ENCODE results near the gene EVC2. TPM values are rescaled to one million over a fixed set of nuclear protein-coding genes. Genes with fewer than 3 reads are reported as not detected.

The EVC2 gene
- total and polyA plus RNA-seq, 10 of the 15 experiments (the other 5 are each of a cell fraction or from before 2014, with no cell fraction given): 0.34 to 10.4 (median 5.6) TPM

GRCh38 chr4:5545271-5545670 is 163.1 kb downstream of the EVC2 start (continued):
- TF ChIP-seq FOS (IDR thresholded peaks at IDR 0.05; ENCODE audit: borderline replicate concordance, extremely low read depth, insufficient read length) (no peak), BRCA1 (IDR thresholded peaks at IDR 0.05; ENCODE audit: low read depth, low read length) (no peak)
- TF ChIP-seq, protein P1, sequence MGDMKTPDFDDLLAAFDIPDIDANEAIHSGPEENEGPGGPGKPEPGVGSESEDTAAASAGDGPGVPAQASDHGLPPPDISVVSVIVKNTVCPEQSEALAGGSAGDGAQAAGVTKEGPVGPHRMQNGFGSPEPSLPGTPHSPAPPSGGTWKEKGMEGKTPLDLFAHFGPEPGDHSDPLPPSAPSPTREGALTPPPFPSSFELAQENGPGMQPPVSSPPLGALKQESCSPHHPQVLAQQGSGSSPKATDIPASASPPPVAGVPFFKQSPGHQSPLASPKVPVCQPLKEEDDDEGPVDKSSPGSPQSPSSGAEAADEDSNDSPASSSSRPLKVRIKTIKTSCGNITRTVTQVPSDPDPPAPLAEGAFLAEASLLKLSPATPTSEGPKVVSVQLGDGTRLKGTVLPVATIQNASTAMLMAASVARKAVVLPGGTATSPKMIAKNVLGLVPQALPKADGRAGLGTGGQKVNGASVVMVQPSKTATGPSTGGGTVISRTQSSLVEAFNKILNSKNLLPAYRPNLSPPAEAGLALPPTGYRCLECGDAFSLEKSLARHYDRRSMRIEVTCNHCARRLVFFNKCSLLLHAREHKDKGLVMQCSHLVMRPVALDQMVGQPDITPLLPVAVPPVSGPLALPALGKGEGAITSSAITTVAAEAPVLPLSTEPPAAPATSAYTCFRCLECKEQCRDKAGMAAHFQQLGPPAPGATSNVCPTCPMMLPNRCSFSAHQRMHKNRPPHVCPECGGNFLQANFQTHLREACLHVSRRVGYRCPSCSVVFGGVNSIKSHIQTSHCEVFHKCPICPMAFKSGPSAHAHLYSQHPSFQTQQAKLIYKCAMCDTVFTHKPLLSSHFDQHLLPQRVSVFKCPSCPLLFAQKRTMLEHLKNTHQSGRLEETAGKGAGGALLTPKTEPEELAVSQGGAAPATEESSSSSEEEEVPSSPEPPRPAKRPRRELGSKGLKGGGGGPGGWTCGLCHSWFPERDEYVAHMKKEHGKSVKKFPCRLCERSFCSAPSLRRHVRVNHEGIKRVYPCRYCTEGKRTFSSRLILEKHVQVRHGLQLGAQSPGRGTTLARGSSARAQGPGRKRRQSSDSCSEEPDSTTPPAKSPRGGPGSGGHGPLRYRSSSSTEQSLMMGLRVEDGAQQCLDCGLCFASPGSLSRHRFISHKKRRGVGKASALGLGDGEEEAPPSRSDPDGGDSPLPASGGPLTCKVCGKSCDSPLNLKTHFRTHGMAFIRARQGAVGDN (IDR thresholded peaks at IDR 0.05): no peak

GRCh38 chr4:5544762-5545161 is 163.6 kb downstream of the EVC2 start:
- CTCF ChIA-PET: no interaction called here
- H3K9ac ChIP-seq (ENCODE audit: control insufficient read depth, insufficient read depth, low read length): no peak overlapping the region
- no peaks in the 10 kb centered on the region for H3K27me3 ChIP-seq (replicated peaks in 1 of 2; ENCODE audit: control insufficient read depth in 2 of 2, insufficient read depth in 2 of 2, low read length in 1 of 2)
- no peak overlapping the region for H2AFZ ChIP-seq (ENCODE audit: control insufficient read depth, low read depth, low read length)
- RAD21 ChIA-PET (ENCODE audit: unreplicated experiment): no interaction called here
- H4K20me1 ChIP-seq (ENCODE audit: control insufficient read depth, insufficient read depth): no peaks in the 10 kb centered on the region
- no TSS peak for BruUV-seq (replicated peaks)
- no peak for ATAC-seq
- no peak overlapping the region for H3K4me3 ChIP-seq
- SMC1A ChIA-PET (ENCODE audit: uncharacterized antibody, unreplicated experiment): no interaction called here
- no peaks in the 10 kb centered on the region for H3K4me1 ChIP-seq (ENCODE audit: control insufficient read depth, insufficient read depth, low read length)
- no peaks in the 10 kb centered on the region for H3K36me3 ChIP-seq (ENCODE audit: control insufficient read depth in 2 of 2, insufficient read depth in 2 of 2, low read length in 1 of 2)
- H3K4me2 ChIP-seq (ENCODE audit: control insufficient read depth, insufficient read depth): no peak overlapping the region
- intact Hi-C loops (cut with micrococcal nuclease; ENCODE audit: unreplicated experiment) (no loop called here), in situ Hi-C loops (cut with MboI) (no loop called here)
- H3K27ac ChIP-seq (ENCODE audit: control insufficient read depth, insufficient read depth): no peak overlapping the region
- 0% methylated on average over 5 of the region's 5 CpGs for WGBS (ENCODE audit: insufficient coverage, insufficient replicate concordance, low lambda C conversion rate, missing lambda C conversion rate)
- FAIRE-seq: no peak
- DNase-seq (ENCODE audit: low read depth, low spot score): no peak
- POLR2A ChIA-PET: no interaction called here
- no peaks in the 10 kb centered on the region; the same call in 2 of the 3 replicates for H3K9me3 ChIP-seq (replicated peaks; ENCODE audit: control insufficient read depth, insufficient read depth, low read length)
- H3K79me2 ChIP-seq (ENCODE audit: control insufficient read depth, insufficient read depth, low read length): no peaks in the 10 kb centered on the region
- TF ChIP-seq, protein P2, sequence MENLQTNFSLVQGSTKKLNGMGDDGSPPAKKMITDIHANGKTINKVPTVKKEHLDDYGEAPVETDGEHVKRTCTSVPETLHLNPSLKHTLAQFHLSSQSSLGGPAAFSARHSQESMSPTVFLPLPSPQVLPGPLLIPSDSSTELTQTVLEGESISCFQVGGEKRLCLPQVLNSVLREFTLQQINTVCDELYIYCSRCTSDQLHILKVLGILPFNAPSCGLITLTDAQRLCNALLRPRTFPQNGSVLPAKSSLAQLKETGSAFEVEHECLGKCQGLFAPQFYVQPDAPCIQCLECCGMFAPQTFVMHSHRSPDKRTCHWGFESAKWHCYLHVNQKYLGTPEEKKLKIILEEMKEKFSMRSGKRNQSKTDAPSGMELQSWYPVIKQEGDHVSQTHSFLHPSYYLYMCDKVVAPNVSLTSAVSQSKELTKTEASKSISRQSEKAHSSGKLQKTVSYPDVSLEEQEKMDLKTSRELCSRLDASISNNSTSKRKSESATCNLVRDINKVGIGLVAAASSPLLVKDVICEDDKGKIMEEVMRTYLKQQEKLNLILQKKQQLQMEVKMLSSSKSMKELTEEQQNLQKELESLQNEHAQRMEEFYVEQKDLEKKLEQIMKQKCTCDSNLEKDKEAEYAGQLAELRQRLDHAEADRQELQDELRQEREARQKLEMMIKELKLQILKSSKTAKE (IDR thresholded peaks at IDR 0.05; ENCODE audit: low read depth, poor library complexity, severe bottlenecking): no peak
- TF ChIP-seq HCFC1 (IDR thresholded peaks at IDR 0.05; ENCODE audit: low read length) (no peak), TAF1 (IDR thresholded peaks at IDR 0.05; ENCODE audit: borderline replicate concordance, low read depth, low read length) (no peak), RB1 (IDR thresholded peaks at IDR 0.05; ENCODE audit: borderline replicate concordance) (no peak), ZNF207 (IDR thresholded peaks at IDR 0.05; ENCODE audit: borderline replicate concordance) (no peak), ATF3 (IDR thresholded peaks at IDR 0.05; ENCODE audit: borderline replicate concordance, extremely low read depth, low read depth, low read length) (no peak), RCOR1 (conservative IDR thresholded peaks at IDR 0.05; ENCODE audit: low read depth, low read length) (no peak), SMC3 (IDR thresholded peaks at IDR 0.05; ENCODE audit: borderline replicate concordance, low read length) (no peak), SPI1 (IDR thresholded peaks at IDR 0.05; ENCODE audit: borderline replicate concordance, insufficient read depth, low read depth, low read length) (no peak), DPF2 (IDR thresholded peaks at IDR 0.05) (no peak), EED (IDR thresholded peaks at IDR 0.05; ENCODE audit: low read depth) (no peak), ZNF24 (IDR thresholded peaks at IDR 0.05) (no peak)
- TF ChIP-seq, protein P3, sequence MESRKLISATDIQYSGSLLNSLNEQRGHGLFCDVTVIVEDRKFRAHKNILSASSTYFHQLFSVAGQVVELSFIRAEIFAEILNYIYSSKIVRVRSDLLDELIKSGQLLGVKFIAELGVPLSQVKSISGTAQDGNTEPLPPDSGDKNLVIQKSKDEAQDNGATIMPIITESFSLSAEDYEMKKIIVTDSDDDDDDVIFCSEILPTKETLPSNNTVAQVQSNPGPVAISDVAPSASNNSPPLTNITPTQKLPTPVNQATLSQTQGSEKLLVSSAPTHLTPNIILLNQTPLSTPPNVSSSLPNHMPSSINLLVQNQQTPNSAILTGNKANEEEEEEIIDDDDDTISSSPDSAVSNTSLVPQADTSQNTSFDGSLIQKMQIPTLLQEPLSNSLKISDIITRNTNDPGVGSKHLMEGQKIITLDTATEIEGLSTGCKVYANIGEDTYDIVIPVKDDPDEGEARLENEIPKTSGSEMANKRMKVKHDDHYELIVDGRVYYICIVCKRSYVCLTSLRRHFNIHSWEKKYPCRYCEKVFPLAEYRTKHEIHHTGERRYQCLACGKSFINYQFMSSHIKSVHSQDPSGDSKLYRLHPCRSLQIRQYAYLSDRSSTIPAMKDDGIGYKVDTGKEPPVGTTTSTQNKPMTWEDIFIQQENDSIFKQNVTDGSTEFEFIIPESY (IDR thresholded peaks at IDR 0.05): no peak

Data from GM12878 (cell line).